GM12874 (cell line): ENCODE data around the gene SPSB1.

Source experiments
- CTCF ChIP-seq: IDR thresholded peaks from 2 replicates; pipeline ENCODE4 v1.5.1; 2011; ENCODE audit warnings: low read depth, mild to moderate bottlenecking, control low read depth, low read length, moderate library complexity; ENCODE audit not compliant: insufficient read depth

The SPSB1 gene

GRCh38 chr1:9371951-9372350 is 79.3 kb downstream of the SPSB1 start:
- no peak for TF ChIP-seq CTCF

DNA sequence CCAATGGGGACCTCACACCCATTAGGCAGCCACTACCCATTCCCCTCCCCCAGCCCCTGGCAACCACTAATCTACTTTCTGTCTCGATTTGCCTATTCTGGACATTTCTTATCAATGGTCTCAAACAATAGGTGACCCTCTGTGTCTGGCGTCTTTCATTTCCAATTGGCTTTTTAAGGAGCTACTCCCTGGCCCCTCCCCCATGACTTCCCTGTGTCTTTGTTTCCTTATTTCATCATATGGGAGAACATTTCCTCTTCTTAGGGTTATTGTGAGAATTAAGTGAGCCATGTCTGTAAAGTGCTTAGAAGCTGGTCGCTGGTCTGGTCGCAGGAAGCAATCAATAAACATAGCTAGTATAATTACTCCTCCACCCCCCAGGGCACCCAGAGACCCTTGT is 80.9 kb downstream of the SPSB1 start:
- TF ChIP-seq CTCF, result no peak

- no peak for TF ChIP-seq CTCF
Observed at GRCh38 chr1:9374748-9375341, 82.2 kb downstream of the SPSB1 start.

GRCh38 chr1:9375912-9376311 is 83.2 kb downstream of the SPSB1 start:
- no peak for TF ChIP-seq CTCF

GRCh38 chr1:9376430-9376829 is 83.7 kb downstream of the SPSB1 start:
- TF ChIP-seq CTCF, result no peak

DNA sequence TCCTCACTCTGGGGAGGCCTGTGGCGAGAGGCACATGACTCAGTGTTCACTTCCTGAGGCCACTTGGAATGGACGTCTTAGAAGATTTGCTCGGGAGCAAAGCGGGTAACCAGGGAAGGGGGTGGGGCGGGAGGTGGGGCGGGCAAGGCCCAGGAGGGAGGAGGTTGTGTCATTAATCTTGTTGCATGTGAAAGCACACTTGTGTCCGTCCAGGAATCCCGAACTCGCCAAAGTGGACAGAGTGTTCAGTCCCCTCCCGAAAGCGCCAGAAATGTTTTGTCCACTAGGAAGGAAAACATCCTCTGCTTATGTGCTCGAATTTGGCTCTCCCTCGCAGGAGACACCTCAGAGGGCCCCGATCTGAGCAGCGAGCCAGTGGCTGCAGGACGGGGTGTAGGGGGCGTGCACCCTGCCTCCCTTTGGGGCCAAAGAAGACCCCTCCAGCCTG is 84.2 kb downstream of the SPSB1 start:
- no peak for TF ChIP-seq CTCF

- TF ChIP-seq CTCF, result no peak
Observed at GRCh38 chr1:9378801-9379200, 86.1 kb downstream of the SPSB1 start.
